ENCODE data around the gene ALOXE3.

ALOXE3 gene

GRCh38 chr17:8137645-8138373 lies 19.5 kb upstream of the ALOXE3 start:
- no peak for TF ChIP-seq MYC (IDR thresholded peaks at IDR 0.05; ENCODE audit: low read depth, low read length)
- no peak for TF ChIP-seq CTCF (IDR thresholded peaks at IDR 0.05; ENCODE audit: low read depth, low read length)
- no peak for TF ChIP-seq MAX (IDR thresholded peaks at IDR 0.05; ENCODE audit: low read depth, low read length)
- no peak for TF ChIP-seq POLR2A (IDR thresholded peaks at IDR 0.05; ENCODE audit: extremely low read depth, insufficient read length)
- peak overlapping the region; percentile 55 for H3K4me3 ChIP-seq (ENCODE audit: low read depth, low read length)
- DNase-seq (ENCODE audit: low read depth), result no peak

- no peak for DNase-seq (ENCODE audit: low read depth)
- no peak overlapping the region for H3K4me3 ChIP-seq (ENCODE audit: low read depth, low read length)
- TF ChIP-seq MYC (IDR thresholded peaks at IDR 0.05; ENCODE audit: low read depth, low read length) (no peak), CTCF (IDR thresholded peaks at IDR 0.05; ENCODE audit: low read depth, low read length) (no peak), POLR2A (IDR thresholded peaks at IDR 0.05; ENCODE audit: extremely low read depth, insufficient read length) (no peak), MAX (IDR thresholded peaks at IDR 0.05; ENCODE audit: low read depth, low read length) (no peak)
Observed at GRCh38 chr17:8133941-8134340, 15.6 kb upstream of the ALOXE3 start.

- no peak for TF ChIP-seq MAX (IDR thresholded peaks at IDR 0.05; ENCODE audit: low read depth, low read length)
- no peak for TF ChIP-seq MYC (IDR thresholded peaks at IDR 0.05; ENCODE audit: low read depth, low read length)
- TF ChIP-seq POLR2A (IDR thresholded peaks at IDR 0.05; ENCODE audit: extremely low read depth, insufficient read length), result no peak
- TF ChIP-seq CTCF (IDR thresholded peaks at IDR 0.05; ENCODE audit: low read depth, low read length), result no peak
- DNase-seq (ENCODE audit: low read depth), result no peak
- H3K4me3 ChIP-seq (ENCODE audit: low read depth, low read length), result no peak overlapping the region
Observed at GRCh38 chr17:8133399-8133798, 15.1 kb upstream of the ALOXE3 start.

- H3K4me3 ChIP-seq (ENCODE audit: low read depth, low read length), result no peak overlapping the region
- TF ChIP-seq CTCF (IDR thresholded peaks at IDR 0.05; ENCODE audit: low read depth, low read length) (no peak), POLR2A (IDR thresholded peaks at IDR 0.05; ENCODE audit: extremely low read depth, insufficient read length) (no peak), MAX (IDR thresholded peaks at IDR 0.05; ENCODE audit: low read depth, low read length) (no peak), MYC (IDR thresholded peaks at IDR 0.05; ENCODE audit: low read depth, low read length) (no peak)
- DNase-seq (ENCODE audit: low read depth), result no peak
Observed at GRCh38 chr17:8131844-8132441, 13.6 kb upstream of the ALOXE3 start.

GRCh38 chr17:8128125-8128784 lies 9.9 kb upstream of the ALOXE3 start:
- no peak for DNase-seq (ENCODE audit: low read depth)
- no peak for TF ChIP-seq POLR2A (IDR thresholded peaks at IDR 0.05; ENCODE audit: extremely low read depth, insufficient read length)
- TF ChIP-seq CTCF (IDR thresholded peaks at IDR 0.05; ENCODE audit: low read depth, low read length), result no peak
- TF ChIP-seq MYC (IDR thresholded peaks at IDR 0.05; ENCODE audit: low read depth, low read length), result no peak
- TF ChIP-seq MAX (IDR thresholded peaks at IDR 0.05; ENCODE audit: low read depth, low read length), result no peak
- no peak overlapping the region for H3K4me3 ChIP-seq (ENCODE audit: low read depth, low read length)
